ENCODE data around the gene PWWP2B. TPM values are rescaled to one million over a fixed set of nuclear protein-coding genes. Genes with fewer than 3 reads are reported as not detected.

The PWWP2B gene
- total and polyA plus RNA-seq, 2 of the 4 experiments (the other 2 are of a cell fraction): 1.7 to 2.2 TPM

GRCh38 chr10:132411561-132412253 lies 14.7 kb downstream of the PWWP2B start:
- Histone ChIP-seq H2AK5ac (ENCODE audit: low read depth, low read length) (no peak overlapping the region), H4K8ac (ENCODE audit: low read depth in 2 of 2, low read length in 2 of 2) (peak overlapping the region in 1 of 2 experiments; percentile 40; a peak in 1 of 4 replicates), H3K56ac (ENCODE audit: extremely low read depth, insufficient read depth, low read length) (no peak overlapping the region), H4K5ac (ENCODE audit: low read depth, low read length) (no peak overlapping the region), H3K27me3 (ENCODE audit: control insufficient read depth, insufficient read depth, low read length) (no peaks in the 10 kb centered on the region), H3K9me1 (ENCODE audit: insufficient read depth, low read length) (peaks cover 12% of the 10 kb centered on the region), H3K4me2 (ENCODE audit: low read depth, low read length) (peak overlapping the region; percentile 20; the same call in 1 of the 2 replicates), H2BK20ac (ENCODE audit: low read depth, low read length) (no peak overlapping the region), H4K20me1 (ENCODE audit: insufficient read depth, low read length) (peaks cover 12% of the 10 kb centered on the region; the same call in 1 of the 2 replicates), H2BK15ac (ENCODE audit: low read depth, low read length) (no peak overlapping the region), H3K79me1 (ENCODE audit: low read depth in 1 of 2, low read length in 2 of 2) (peaks cover 0 to 24% of the 10 kb centered on the region in 2 experiments; a peak in 3 of 4 replicates), H3K36me3 (ENCODE audit: control insufficient read depth, insufficient read depth, low read length) (peaks cover 2% of the 10 kb centered on the region; the same call in 1 of the 2 replicates), H2BK120ac (ENCODE audit: low read depth, low read length) (no peak overlapping the region), H3K27ac (ENCODE audit: insufficient read depth, low read length) (no peak overlapping the region), H3K4me1 (ENCODE audit: control insufficient read depth, insufficient read depth, low read length) (peaks cover 6% of the 10 kb centered on the region; the same call in 1 of the 2 replicates), H3K14ac (replicated peaks; ENCODE audit: low read depth, low read length) (no peak overlapping the region), H3K4ac (ENCODE audit: low read depth, low read length) (no peak overlapping the region; the same call in 1 of the 2 replicates), H4K91ac (ENCODE audit: insufficient read depth, low read depth, low read length) (no peak overlapping the region), H2AFZ (replicated peaks; ENCODE audit: low read length, poor library complexity) (peak overlapping the region; percentile 60), H3K9ac (ENCODE audit: low read depth, low read length) (no peak overlapping the region), H3K23ac (ENCODE audit: low read depth, low read length) (no peak overlapping the region), H3K9me3 (ENCODE audit: control insufficient read depth, insufficient read depth, low read length) (no peaks in the 10 kb centered on the region), H2AK9ac (replicated peaks; ENCODE audit: low read depth, low read length, poor library complexity) (peak overlapping the region; percentile 66), H2BK5ac (ENCODE audit: low read depth, low read length, poor library complexity, severe bottlenecking) (no peak overlapping the region), H3K18ac (ENCODE audit: low read depth, low read length) (no peak overlapping the region), H3K4me3 (ENCODE audit: insufficient read depth, low read depth, low read length) (no peak overlapping the region)
- DNase-seq: peak; percentile 20
- TF ChIP-seq MXI1 (IDR thresholded peaks at IDR 0.05; ENCODE audit: borderline replicate concordance, low read depth, low read length) (no peak), MAFK (IDR thresholded peaks at IDR 0.05; ENCODE audit: low read depth, low read length) (peak; percentile 73)
- intact Hi-C loops (cut with micrococcal nuclease) (no loop called here), dilution Hi-C loops (cut with HindIII; ENCODE audit: low sequenced_read_pairs, unreplicated experiment) (no loop called here), in situ Hi-C loops (cut with MboI; ENCODE audit: low sequenced_read_pairs) (no loop called here)
- POLR2A ChIA-PET (ENCODE audit: unreplicated experiment): no interaction called here
- CTCF ChIA-PET: interaction anchor here (1.2 kb wide), 1 partner anchor 32 kb away, joined by 5 read pairs; no protein-coding TSS in a partner anchor
- WGBS, 2 experiments (ENCODE audit: extremely low coverage in 2 of 2, insufficient read length in 1 of 2): 33% methylated on average over 5 of the region's 23 CpGs; no CpG with 5 or more reads in 1 of the 2 experiments
- BruUV-seq (replicated peaks): no TSS peak
- peak; percentile 50 for ATAC-seq (ENCODE audit: low read depth)

Data from IMR-90 (cell line).